ENCODE data around the gene NOS1AP.
A peak's percentile ranks its signal among the peaks of the same experiment; 100 is the strongest.
"Not testable (repeated sequence)": the region's sequence is repeated elsewhere in the genome, so short reads cannot be mapped to it uniquely, and the experiment has no call there.

NOS1AP gene

DNA sequence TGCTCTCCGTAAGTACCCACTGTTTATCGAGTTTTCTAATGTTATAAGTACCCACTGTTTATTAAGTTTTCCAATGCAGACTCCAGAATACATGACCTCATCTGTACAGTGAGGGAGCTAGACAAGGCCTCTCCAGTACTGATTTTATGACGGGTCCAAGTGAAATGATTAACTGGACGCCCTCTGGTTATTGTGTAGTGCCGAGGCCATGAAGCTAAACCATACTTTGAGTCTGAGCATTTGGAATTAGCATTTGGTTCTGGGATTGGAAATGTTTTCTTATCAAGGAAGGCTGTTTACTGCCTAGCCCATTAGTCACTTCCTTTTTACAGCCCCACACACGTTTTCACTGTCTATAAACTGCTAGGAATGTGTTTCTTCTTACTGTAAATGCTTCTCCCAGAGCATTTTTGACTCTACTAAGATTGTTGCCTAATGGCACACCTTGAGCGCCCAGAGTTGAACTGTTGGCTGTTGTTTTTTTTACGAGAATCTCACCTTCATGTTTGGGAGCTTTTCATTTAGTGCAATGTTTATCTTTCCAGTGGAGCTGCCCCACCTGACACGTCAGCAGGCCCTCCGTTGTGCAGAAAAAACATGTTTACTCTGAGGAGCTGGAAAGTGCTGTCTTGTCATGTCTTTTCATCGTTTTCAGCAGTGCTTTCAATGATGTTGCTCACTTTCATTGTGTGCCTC lies 280.3 kb downstream of the NOS1AP start:
- POLR2A ChIA-PET, result no interaction called here

DNA sequence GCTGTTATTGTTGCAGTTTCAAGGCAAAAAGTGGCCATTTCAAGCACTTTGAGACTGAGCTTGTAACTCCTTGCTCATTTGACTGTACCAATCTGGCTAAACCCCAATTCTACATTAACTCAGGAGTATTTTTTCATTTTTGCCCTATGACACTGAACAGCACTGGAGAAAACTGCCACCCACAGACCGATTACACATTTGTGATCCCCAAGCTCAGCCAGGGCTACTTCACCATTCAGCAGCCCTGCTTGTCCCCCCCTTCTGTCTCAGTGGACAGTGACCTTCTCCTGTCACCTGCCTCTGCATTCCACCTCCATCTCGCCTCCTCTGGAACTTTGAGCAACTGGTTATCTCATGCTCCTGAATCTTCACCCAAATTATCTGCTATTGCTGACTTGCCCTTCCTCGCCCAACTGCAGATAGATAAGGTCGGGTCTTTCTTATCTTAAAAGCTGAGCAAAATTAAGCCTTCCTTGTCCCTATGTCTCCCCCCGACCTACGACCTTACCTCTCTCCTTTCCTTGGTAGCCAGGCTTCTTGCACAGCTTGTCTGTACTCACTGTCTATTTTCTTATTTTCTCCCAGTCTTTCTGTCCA lies 281.9 kb downstream of the NOS1AP start:
- TF ChIP-seq SP1 (IDR thresholded peaks at IDR 0.05) (no peak), CTBP1 (IDR thresholded peaks at IDR 0.05; ENCODE audit: borderline replicate concordance) (no peak), L3MBTL2 (conservative IDR thresholded peaks at IDR 0.05) (no peak), LEF1 (IDR thresholded peaks at IDR 0.05; ENCODE audit: borderline replicate concordance) (no peak), ZNF384 (IDR thresholded peaks at IDR 0.05) (no peak), HDGF (IDR thresholded peaks at IDR 0.05; ENCODE audit: borderline replicate concordance) (no peak), FOXM1 (IDR thresholded peaks at IDR 0.05; ENCODE audit: borderline replicate concordance) (no peak), FOXK2 (IDR thresholded peaks at IDR 0.05) (no peak), ELF4 (IDR thresholded peaks at IDR 0.05) (no peak), SUZ12 (IDR thresholded peaks at IDR 0.05) (no peak), FOXA1 (IDR thresholded peaks at IDR 0.05) (no peak), TARDBP (IDR thresholded peaks at IDR 0.05) (no peak), NFRKB (IDR thresholded peaks at IDR 0.05) (no peak), BHLHE40 (IDR thresholded peaks at IDR 0.05; ENCODE audit: borderline replicate concordance) (no peak), ARNT (IDR thresholded peaks at IDR 0.05) (no peak)
- TF ChIP-seq, protein P1, sequence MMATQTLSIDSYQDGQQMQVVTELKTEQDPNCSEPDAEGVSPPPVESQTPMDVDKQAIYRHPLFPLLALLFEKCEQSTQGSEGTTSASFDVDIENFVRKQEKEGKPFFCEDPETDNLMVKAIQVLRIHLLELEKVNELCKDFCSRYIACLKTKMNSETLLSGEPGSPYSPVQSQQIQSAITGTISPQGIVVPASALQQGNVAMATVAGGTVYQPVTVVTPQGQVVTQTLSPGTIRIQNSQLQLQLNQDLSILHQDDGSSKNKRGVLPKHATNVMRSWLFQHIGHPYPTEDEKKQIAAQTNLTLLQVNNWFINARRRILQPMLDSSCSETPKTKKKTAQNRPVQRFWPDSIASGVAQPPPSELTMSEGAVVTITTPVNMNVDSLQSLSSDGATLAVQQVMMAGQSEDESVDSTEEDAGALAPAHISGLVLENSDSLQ (IDR thresholded peaks at IDR 0.05), result no peak
- POLR2A ChIA-PET, result no interaction called here
- CTCF ChIA-PET, result interaction anchor here (0.6 kb wide), 1 partner anchor 48 kb away, joined by 8 read pairs; no protein-coding TSS in a partner anchor
- DNase-seq (ENCODE audit: extremely low spot score), result no peak

More for the DNA sequence above, 280.3 kb downstream of the NOS1AP start:
- peak; percentile 34 for DNase-seq (ENCODE audit: extremely low spot score)
- TF ChIP-seq, protein P1 (IDR thresholded peaks at IDR 0.05), result peak; percentile 36; the same call in 1 of the 2 replicates
- TF ChIP-seq ELF4 (IDR thresholded peaks at IDR 0.05), result no peak
- CTCF ChIA-PET, result interaction anchor here (0.7 to 1.5 kb wide), 2 partner anchors 286 to 313 kb away, joined by 3 read pairs; no protein-coding TSS in a partner anchor

DNA sequence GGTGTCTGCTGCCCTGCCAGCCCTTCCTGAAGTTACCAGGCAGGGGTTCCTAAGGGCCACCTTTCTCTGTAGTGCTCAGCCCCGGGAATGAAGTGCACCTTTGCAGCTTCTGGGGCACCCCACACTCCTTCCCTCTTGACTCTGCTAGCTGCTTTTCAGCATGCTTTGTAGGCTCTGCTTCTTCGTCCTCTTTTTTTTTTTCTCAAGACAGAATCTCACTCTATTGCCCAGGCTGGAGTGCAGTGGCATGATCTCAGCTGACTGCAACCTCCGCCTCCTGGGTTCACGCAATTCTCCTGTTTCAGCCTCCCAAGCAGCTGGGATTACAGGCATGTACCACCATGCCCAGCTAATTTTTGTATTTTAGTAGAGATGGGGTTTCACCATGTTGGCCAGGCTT lies 282.4 kb downstream of the NOS1AP start:
- CTCF ChIA-PET, result interaction anchor here (0.6 kb wide), 1 partner anchor 47 kb away, joined by 8 read pairs; no protein-coding TSS in a partner anchor
- POLR2A ChIA-PET; DNase-seq (ENCODE audit: extremely low spot score): not testable (repeated sequence)

GRCh38 chr1:162353078-162353477 lies 283.6 kb downstream of the NOS1AP start:
- no peak for DNase-seq (ENCODE audit: extremely low spot score)
- CTCF ChIA-PET, result no interaction called here
- TF ChIP-seq BHLHE40 (IDR thresholded peaks at IDR 0.05; ENCODE audit: borderline replicate concordance) (no peak), CTBP1 (IDR thresholded peaks at IDR 0.05; ENCODE audit: borderline replicate concordance) (no peak)
- POLR2A ChIA-PET, result no interaction called here

GRCh38 chr1:162353702-162354101 lies 284.2 kb downstream of the NOS1AP start:
- ChIA-PET CTCF (no interaction called here), POLR2A (no interaction called here)
- TF ChIP-seq, protein P1 (IDR thresholded peaks at IDR 0.05), result no peak
- TF ChIP-seq SUZ12 (IDR thresholded peaks at IDR 0.05) (no peak), HDGF (IDR thresholded peaks at IDR 0.05; ENCODE audit: borderline replicate concordance) (no peak), FOXM1 (IDR thresholded peaks at IDR 0.05; ENCODE audit: borderline replicate concordance) (no peak), SP1 (IDR thresholded peaks at IDR 0.05) (no peak), ARNT (IDR thresholded peaks at IDR 0.05) (no peak), TARDBP (IDR thresholded peaks at IDR 0.05) (no peak), LEF1 (IDR thresholded peaks at IDR 0.05; ENCODE audit: borderline replicate concordance) (no peak), ZNF384 (IDR thresholded peaks at IDR 0.05) (no peak), FOXA1 (IDR thresholded peaks at IDR 0.05) (no peak), BHLHE40 (IDR thresholded peaks at IDR 0.05; ENCODE audit: borderline replicate concordance) (no peak), L3MBTL2 (conservative IDR thresholded peaks at IDR 0.05) (no peak), FOXK2 (IDR thresholded peaks at IDR 0.05) (no peak), CTBP1 (IDR thresholded peaks at IDR 0.05; ENCODE audit: borderline replicate concordance) (no peak), NFRKB (IDR thresholded peaks at IDR 0.05) (no peak), ELF4 (IDR thresholded peaks at IDR 0.05) (no peak)
- DNase-seq (ENCODE audit: extremely low spot score), result no peak

DNA sequence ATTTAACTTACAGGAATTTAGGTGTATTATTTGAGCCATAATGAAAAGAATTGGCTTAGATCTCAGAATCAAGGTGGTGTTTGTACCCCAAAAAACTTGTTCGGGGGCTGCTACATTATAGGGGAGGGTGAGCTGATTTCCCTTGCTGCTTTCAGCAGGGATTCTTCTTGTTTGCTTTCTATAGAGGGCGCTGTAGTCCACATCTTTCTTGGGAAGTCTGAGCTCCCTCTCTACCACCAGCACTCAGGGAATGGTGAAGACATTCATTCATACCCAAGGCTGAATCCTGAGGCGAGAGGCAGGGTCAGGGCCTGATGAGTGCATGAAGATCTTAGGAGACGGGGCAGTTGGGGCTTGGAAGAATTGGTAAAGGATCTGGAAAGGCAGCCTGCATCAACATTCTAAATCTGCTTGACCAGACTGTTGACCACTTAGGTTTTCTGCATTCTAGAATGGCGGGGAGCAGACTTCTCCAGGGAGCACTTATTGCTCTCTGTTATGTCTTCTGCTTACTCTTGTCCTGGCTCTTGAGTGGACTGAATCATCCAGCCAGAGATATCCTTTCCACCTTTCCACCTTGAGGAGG lies 288.3 kb downstream of the NOS1AP start:
- POLR2A ChIA-PET, result no interaction called here
- CTCF ChIA-PET, result interaction anchor here (0.7 to 1.6 kb wide), 9 partner anchors 9 to 476 kb away, joined by 3 to 8 read pairs (median 3); partner anchors contain the start of gene C1orf226
- peak; percentile 73 for DNase-seq (ENCODE audit: extremely low spot score)
- TF ChIP-seq L3MBTL2 (conservative IDR thresholded peaks at IDR 0.05) (no peak), SUZ12 (IDR thresholded peaks at IDR 0.05) (no peak), FOXM1 (IDR thresholded peaks at IDR 0.05; ENCODE audit: borderline replicate concordance) (no peak), FOXA1 (IDR thresholded peaks at IDR 0.05) (peak; percentile 25; the same call in 1 of the 2 replicates)
